Loucy (cell line): ENCODE measurements around the gene POMP.

ENCODE experiments used
- EZH2phosphoT487 ChIP-seq: fragments of 200-600 bp; IDR thresholded peaks from 2 replicates; pipeline ENCODE4 v1.6.1; 2018; ENCODE audit warnings: antibody characterized with exemption, mild to moderate bottlenecking, moderate library complexity, borderline replicate concordance
- TF ChIP-seq, protein P1 (sequence below): fragments of 200-600 bp; sonication (generic); conservative IDR thresholded peaks from 2 replicates; pipeline ENCODE4 v1.5.1; 2014; ENCODE audit warnings: mild to moderate bottlenecking, antibody characterized with exemption, low read length

DNA sequence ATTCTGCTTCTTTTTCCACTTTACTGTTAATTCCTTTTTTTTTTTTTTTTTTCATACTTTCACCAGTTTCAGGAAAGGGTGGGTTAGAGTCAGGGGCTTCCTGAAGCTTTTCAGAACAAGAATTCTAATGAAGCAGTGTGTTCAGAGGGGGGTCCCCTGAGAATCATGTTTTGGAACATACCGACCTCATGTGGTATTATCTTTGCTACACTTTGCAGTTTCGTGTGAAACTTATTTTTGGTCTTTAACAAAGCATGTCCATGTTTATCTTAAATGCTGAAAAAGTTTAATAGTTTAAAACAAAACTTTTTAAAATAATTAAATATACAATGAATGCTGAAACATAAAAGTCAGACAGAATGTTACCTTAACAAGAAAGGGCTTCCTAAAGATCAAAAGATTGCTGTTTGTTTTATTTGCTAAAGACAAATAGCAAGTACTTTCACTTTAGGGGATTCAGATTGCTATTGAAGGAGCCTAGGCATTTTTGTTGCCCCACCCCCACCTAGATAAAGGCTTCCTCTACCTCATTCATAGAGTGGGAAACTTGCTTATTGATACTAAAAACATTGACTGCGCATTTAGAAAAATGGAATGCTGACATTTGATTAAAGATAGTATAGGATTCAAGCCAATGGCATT, 21.1 kb upstream of the POMP start:
- TF ChIP-seq, protein P1, sequence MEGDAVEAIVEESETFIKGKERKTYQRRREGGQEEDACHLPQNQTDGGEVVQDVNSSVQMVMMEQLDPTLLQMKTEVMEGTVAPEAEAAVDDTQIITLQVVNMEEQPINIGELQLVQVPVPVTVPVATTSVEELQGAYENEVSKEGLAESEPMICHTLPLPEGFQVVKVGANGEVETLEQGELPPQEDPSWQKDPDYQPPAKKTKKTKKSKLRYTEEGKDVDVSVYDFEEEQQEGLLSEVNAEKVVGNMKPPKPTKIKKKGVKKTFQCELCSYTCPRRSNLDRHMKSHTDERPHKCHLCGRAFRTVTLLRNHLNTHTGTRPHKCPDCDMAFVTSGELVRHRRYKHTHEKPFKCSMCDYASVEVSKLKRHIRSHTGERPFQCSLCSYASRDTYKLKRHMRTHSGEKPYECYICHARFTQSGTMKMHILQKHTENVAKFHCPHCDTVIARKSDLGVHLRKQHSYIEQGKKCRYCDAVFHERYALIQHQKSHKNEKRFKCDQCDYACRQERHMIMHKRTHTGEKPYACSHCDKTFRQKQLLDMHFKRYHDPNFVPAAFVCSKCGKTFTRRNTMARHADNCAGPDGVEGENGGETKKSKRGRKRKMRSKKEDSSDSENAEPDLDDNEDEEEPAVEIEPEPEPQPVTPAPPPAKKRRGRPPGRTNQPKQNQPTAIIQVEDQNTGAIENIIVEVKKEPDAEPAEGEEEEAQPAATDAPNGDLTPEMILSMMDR: peak; percentile 45
- no peak for TF ChIP-seq EZH2phosphoT487
